Embryonic facial prominence (tissue), 1 donor: ENCODE data around the gene GNG8.

Source experiments
- DNase-seq: peaks from one replicate; pipeline ENCODE4 v3.0.0-alpha.2; 2016; ENCODE audit errors: extremely low spot score

Gene GNG8

GRCh38 chr19:46602392-46603194 is 33.4 kb downstream of the GNG8 start:
- DNase-seq, result no peak

DNA sequence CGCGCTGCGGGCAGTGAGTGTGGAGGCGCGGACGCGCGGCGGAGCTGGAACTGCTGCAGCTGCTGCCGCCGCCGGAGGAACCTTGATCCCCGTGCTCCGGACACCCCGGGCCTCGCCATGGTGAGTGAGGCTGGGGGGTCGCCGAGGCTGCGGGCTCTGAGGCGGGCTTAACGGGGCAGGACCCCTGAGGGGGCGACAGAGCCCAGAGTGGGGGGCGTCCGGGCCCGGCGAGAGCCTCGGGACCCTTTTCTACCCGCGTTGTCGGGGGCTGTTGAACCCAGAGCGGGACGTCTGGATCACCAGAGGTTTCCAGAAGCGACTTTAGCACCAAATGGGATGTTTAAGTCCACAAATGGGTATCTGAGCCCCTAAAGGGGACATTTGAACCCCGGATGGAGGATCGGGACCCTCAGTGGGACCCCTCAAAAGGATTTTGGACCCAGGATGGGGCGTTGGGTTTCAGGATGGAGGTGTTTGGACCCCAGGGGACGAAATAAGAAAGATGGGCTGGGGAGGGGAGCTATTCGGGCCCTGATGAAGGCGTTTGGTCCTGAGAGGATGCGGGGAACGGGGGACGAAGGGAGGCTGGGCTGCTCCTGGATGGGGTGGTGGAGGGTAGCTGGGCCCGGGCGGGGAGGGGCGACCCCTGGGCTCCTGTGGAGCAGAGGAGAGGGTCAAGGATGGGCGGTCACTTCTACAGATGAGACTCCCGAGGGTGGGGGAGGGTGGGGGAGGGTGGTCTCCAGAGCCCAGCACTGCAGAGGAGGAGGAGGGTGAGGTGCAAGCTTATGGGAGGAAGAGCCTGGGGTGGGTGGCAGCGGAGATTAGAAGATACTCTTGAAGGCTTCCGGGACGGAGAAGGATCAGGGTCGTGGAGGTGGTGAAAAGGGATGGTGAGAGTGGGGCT is 34.4 kb downstream of the GNG8 start, which contains the start of gene CALM3:
Gene CALM3 (plus strand): TSS at position 13 of the 907 bp plus-strand sequence. CDS start 105 bp downstream, at position 118.
- DNase-seq, result no peak

DNA sequence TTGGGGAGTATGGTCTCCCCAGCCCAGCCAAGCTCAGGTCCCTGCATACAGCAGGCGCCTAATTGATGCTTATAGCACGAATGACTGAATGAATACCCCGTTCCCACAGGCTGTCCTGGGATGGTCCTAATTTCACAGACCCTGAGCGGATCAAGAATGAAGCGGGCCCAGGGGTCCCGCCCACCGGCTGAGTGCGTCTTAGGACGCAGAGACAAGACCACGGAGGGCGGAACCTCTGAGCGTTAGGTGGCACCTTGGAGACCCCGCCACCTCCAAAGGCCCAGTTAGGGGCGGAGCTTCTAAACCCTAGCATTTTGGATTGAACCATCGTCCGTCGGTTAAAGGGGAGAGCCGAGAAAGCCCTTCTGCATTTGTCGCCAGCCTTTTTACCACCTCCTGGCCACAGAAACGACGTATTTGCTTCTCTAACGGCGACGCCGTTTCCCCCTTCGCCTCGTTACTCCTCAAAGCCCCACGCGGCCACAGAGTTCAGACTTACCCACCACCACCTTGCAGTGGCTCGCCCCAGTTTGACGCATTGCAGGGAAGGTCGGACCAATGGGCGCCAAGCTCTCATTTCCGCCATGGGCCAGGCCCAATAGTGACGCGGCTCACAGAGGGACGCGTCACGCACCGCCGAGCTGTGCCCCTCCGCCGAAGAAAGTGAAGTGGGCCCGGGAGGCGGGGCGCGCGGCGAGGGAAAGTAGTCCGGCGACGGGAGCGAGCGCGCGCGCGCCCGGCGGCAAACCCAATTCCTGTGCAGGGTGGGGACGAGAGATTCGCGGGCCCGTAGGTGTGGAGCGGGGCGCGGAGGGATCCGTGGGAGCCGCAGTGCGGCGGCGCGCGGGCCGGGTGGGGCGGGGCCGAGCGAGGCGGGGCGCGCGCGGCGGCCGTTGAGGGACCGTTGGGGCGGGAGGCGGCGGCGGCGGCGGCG is 35.4 kb downstream of the GNG8 start:
- DNase-seq, result peak; percentile 94

DNA sequence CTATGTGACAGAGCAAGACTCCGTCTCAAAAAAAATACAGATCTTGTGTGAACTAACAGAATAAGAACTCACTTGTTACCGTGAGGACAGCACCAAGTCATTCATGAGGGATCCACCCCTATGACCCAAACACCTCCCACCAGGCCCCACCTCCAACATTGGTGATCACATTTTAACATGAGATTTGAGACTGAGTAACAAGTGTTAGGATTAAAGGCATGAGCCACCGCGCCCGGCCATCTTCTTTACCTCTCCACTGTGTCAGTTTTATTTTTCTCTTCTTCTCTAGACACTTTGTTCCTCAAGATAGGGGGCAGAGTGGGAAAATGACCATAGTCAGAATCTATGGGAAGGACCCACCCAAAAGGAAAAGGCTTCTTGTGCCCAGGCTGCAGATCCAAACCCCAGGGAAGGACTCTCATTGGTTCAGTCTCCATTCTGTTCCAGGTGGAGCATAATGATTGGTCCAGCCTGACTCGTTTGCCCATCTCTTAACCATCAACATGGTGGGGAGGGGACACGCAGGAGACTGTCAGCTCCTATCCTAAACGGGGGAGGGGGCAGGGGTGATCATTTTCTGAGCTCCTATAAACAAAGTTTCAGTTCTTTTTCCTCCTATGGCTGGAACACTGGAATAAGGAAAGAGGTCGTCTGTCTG is 36.2 kb downstream of the GNG8 start:
- DNase-seq, result no peak

- DNase-seq, result no peak
Observed at GRCh38 chr19:46598372-46598917, 37.6 kb downstream of the GNG8 start.

DNA sequence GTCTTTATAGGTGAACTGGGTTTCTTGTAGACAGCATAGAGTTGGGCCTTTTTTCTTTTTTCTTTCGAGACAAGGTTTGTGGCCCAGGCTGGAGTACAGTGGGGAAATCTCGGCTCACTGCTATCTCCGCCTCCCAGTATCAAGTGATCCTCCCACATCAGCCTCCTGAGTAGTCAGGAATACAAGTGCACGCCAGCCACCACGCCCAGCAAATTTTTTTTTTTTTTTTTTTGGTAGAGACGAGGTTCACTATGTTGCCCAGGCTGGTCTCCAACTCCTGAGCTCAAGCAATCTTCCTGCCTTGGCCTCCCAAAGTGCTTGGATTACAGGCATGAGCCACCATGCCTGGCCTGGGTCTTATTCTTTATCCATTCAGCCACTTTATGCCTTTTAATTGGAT is 40.0 kb downstream of the GNG8 start:
- no peak for DNase-seq

GRCh38 chr19:46591870-46592269 is 44.1 kb downstream of the GNG8 start:
- DNase-seq, result no peak

GRCh38 chr19:46591254-46591653 is 44.7 kb downstream of the GNG8 start:
- no peak for DNase-seq

DNA sequence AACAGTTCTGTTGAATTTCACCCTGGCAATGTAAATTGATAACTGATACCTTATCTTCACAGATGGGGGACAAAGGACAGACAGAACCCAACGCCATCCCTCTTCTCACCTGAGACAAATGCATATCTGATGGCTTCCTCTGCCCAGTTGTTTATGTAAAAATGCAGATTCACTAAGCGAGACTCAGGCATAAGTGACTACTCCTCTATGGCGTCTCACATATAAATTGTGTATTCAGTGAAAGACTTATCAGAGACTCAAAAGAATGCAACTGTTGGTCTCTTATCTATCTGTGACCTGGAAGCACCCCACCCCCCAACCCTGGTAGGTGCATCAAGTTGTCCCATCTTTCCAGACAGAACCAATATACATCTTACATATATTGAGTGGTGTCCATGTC is 48.1 kb downstream of the GNG8 start:
- DNase-seq, result no peak

- no peak for DNase-seq
Observed at GRCh38 chr19:46586294-46586693, 49.7 kb downstream of the GNG8 start.

GRCh38 chr19:46585539-46585938 is 50.5 kb downstream of the GNG8 start:
- DNase-seq, result no peak
